ENCODE results near the gene RUFY4.

Gene RUFY4

DNA sequence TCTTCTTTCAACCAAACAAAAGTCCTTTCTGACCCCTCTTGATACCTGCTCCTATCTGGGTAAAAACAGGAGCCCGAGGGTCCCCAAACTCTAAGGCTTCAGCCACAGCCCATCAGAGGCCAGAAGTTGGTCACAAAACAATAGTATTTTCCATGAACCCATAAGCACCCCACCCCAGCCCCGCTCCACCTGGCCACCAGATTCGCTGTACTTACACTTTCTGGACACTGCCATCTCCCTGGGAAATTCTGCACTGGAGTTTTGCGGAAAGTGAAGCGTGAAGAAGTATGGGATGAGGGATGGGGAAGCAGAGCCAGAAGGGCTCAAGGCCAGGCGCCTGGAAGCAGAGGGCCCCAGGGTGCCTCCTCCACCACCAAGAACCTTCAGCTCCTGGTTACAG, 5.2 kb upstream of the RUFY4 start:
- WGBS (ENCODE audit: insufficient coverage, insufficient read length) = no CpG with 5 or more reads among the region's 6 CpGs
- Histone ChIP-seq H3K4me1 (ENCODE audit: control insufficient read depth, insufficient read depth, low read length) (peaks cover 4% of the 10 kb centered on the region; the same call in 1 of the 2 replicates), H3K27me3 (ENCODE audit: control insufficient read depth, insufficient read depth, low read length) (no peaks in the 10 kb centered on the region)

DNA sequence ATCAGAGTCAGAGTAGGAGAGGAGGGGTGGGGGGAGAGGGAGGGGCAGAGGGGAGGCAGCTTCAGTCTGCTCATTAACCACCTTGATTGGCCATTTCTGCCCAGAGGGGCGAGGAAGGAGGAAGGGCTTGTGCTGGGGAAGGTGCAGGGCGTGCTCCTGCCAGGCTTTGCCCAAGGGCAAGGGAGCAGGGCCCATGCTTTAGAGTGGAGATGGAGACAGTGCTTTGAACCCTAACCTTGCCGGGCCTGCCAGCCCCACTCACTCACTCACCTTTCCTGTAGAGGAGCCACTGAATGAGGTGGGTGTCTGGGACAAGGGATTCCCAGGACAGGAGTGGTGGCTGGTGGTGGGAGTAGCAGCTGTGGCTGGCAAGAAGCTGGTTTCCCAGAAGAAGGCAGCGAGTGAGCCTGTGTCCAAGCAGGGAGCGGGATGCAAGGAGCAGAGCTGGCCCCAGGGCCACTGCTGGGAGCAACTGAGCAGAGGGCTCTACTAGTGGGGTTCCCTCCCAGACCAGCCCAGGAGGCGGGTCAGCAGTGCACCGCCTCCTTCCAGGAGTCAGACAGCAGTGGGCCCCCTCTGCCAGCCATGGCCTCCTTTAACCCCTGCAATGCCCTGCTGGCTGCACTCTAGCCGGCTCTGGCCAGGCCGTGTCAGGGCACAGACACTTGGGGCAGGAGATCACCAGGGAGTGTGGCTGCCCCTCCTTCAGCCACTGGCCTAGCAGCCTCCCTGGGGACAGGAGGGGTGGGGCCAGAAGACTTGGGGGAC, 3.6 kb upstream of the RUFY4 start:
- no CpG with 5 or more reads among the region's 9 CpGs for WGBS (ENCODE audit: insufficient coverage, insufficient read length)
- Histone ChIP-seq H3K27me3 (ENCODE audit: control insufficient read depth, insufficient read depth, low read length) (no peaks in the 10 kb centered on the region), H3K36me3 (ENCODE audit: control insufficient read depth, insufficient read depth, low read length) (no peaks in the 10 kb centered on the region; the same call in 1 of the 2 replicates), H3K4me1 (ENCODE audit: control insufficient read depth, insufficient read depth, low read length) (peaks cover 4% of the 10 kb centered on the region; the same call in 1 of the 2 replicates), H3K9me3 (ENCODE audit: control insufficient read depth, insufficient read depth, low read length) (no peaks in the 10 kb centered on the region), H3K4me3 (ENCODE audit: low read length) (no peak overlapping the region), H3K27ac (ENCODE audit: low read length) (no peak overlapping the region)
- DNase-seq (ENCODE audit: low read depth, low spot score) = no peak

More for the DNA sequence above, 5.2 kb upstream of the RUFY4 start:
- H3K9me3 ChIP-seq (ENCODE audit: control insufficient read depth, insufficient read depth, low read length) = no peaks in the 10 kb centered on the region
- no peak overlapping the region for H3K4me3 ChIP-seq (ENCODE audit: low read length)
- no peak for DNase-seq (ENCODE audit: low read depth, low spot score)
- no peak overlapping the region for H3K27ac ChIP-seq (ENCODE audit: low read length)
- no peaks in the 10 kb centered on the region; the same call in 1 of the 2 replicates for H3K36me3 ChIP-seq (ENCODE audit: control insufficient read depth, insufficient read depth, low read length)

GRCh38 chr2:218066926-218067515, 2.0 kb upstream of the RUFY4 start:
- no peaks in the 10 kb centered on the region for H3K36me3 ChIP-seq (ENCODE audit: control insufficient read depth, insufficient read depth, low read length)
- peaks cover 2% of the 10 kb centered on the region; the same call in 1 of the 2 replicates for H3K4me1 ChIP-seq (ENCODE audit: control insufficient read depth, insufficient read depth, low read length)
- no CpG with 5 or more reads among the region's 12 CpGs for WGBS (ENCODE audit: insufficient coverage, insufficient read length)
- H3K4me3 ChIP-seq (ENCODE audit: low read length) = no peak overlapping the region
- H3K27me3 ChIP-seq (ENCODE audit: control insufficient read depth, insufficient read depth, low read length) = no peaks in the 10 kb centered on the region
- no peak for DNase-seq (ENCODE audit: low read depth, low spot score)
- H3K27ac ChIP-seq (ENCODE audit: low read length) = no peak overlapping the region
- no peaks in the 10 kb centered on the region for H3K9me3 ChIP-seq (ENCODE audit: control insufficient read depth, insufficient read depth, low read length)

DNA sequence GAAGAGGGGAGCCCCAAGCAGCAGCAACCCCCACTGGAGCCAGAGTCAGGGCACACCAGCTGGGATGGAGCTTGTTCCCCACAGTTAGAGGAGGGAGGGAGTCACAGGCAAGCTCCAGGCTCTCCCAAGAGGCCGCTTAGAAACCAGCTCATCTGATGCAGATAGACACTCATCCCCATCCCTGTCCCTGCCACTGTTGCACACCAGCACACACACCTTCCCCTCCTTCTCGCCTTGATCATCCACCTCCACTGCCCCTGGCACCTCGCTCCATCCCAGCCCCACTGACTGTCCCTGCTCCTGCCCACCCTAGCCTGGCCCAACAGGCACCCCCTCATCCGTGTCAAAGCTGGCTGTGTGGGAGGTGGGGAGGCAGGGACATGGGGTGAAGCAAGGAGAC, 1.5 kb upstream of the RUFY4 start:
- DNase-seq (ENCODE audit: low read depth, low spot score) = no peak
- no peak overlapping the region for H3K27ac ChIP-seq (ENCODE audit: low read length)
- no CpG with 5 or more reads among the region's 4 CpGs for WGBS (ENCODE audit: insufficient coverage, insufficient read length)
- no peaks in the 10 kb centered on the region for H3K9me3 ChIP-seq (ENCODE audit: control insufficient read depth, insufficient read depth, low read length)
- H3K27me3 ChIP-seq (ENCODE audit: control insufficient read depth, insufficient read depth, low read length) = no peaks in the 10 kb centered on the region
- H3K36me3 ChIP-seq (ENCODE audit: control insufficient read depth, insufficient read depth, low read length) = no peaks in the 10 kb centered on the region
- H3K4me1 ChIP-seq (ENCODE audit: control insufficient read depth, insufficient read depth, low read length) = peaks cover 2% of the 10 kb centered on the region; the same call in 1 of the 2 replicates
- no peak overlapping the region for H3K4me3 ChIP-seq (ENCODE audit: low read length)

GRCh38 chr2:218069606-218070300, 700 bp downstream of the RUFY4 start:
- Histone ChIP-seq H3K27ac (ENCODE audit: low read length) (no peak overlapping the region), H3K4me1 (ENCODE audit: control insufficient read depth, insufficient read depth, low read length) (peaks cover 2% of the 10 kb centered on the region; the same call in 1 of the 2 replicates), H3K36me3 (ENCODE audit: control insufficient read depth, insufficient read depth, low read length) (no peaks in the 10 kb centered on the region), H3K4me3 (ENCODE audit: low read length) (no peak overlapping the region), H3K9me3 (ENCODE audit: control insufficient read depth, insufficient read depth, low read length) (no peaks in the 10 kb centered on the region), H3K27me3 (ENCODE audit: control insufficient read depth, insufficient read depth, low read length) (no peaks in the 10 kb centered on the region)
- WGBS (ENCODE audit: insufficient coverage, insufficient read length) = no CpG with 5 or more reads among the region's 9 CpGs
- no peak for DNase-seq (ENCODE audit: low read depth, low spot score)

DNA sequence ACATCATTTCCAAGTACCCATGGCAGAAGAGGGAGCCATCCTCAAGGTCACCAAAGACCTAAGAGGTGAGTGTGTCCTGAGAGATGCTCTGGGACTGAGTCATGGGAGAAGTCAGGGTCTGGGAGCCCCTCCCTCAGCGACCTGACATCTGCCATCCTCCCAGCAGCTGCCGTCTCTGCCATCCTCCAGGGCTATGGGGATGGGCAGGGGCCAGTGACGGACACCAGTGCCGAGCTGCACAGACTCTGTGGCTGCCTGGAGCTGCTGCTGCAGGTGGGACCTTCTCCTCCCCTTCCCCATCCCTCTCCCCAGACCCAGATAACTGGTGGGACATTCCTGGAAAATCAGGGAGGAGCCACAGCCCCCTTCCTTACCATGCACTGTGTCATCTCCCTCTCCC, 1.5 kb downstream of the RUFY4 start:
- Histone ChIP-seq H3K9me3 (ENCODE audit: control insufficient read depth, insufficient read depth, low read length) (no peaks in the 10 kb centered on the region), H3K4me3 (ENCODE audit: low read length) (no peak overlapping the region), H3K27ac (ENCODE audit: low read length) (no peak overlapping the region), H3K36me3 (ENCODE audit: control insufficient read depth, insufficient read depth, low read length) (no peaks in the 10 kb centered on the region), H3K4me1 (ENCODE audit: control insufficient read depth, insufficient read depth, low read length) (peaks cover 2% of the 10 kb centered on the region; the same call in 1 of the 2 replicates), H3K27me3 (ENCODE audit: control insufficient read depth, insufficient read depth, low read length) (no peaks in the 10 kb centered on the region)
- no peak for DNase-seq (ENCODE audit: low read depth, low spot score)
- no CpG with 5 or more reads among the region's 4 CpGs for WGBS (ENCODE audit: insufficient coverage, insufficient read length)

GRCh38 chr2:218071218-218071937, 2.3 kb downstream of the RUFY4 start:
- WGBS (ENCODE audit: insufficient coverage, insufficient read length) = no CpG with 5 or more reads among the region's 13 CpGs

GRCh38 chr2:218072002-218072401, 2.9 kb downstream of the RUFY4 start:
- Histone ChIP-seq H3K27me3 (ENCODE audit: control insufficient read depth, insufficient read depth, low read length) (no peaks in the 10 kb centered on the region), H3K4me1 (ENCODE audit: control insufficient read depth, insufficient read depth, low read length) (peaks cover 4% of the 10 kb centered on the region; the same call in 1 of the 2 replicates), H3K4me3 (ENCODE audit: low read length) (no peak overlapping the region), H3K9me3 (ENCODE audit: control insufficient read depth, insufficient read depth, low read length) (no peaks in the 10 kb centered on the region), H3K27ac (ENCODE audit: low read length) (no peak overlapping the region), H3K36me3 (ENCODE audit: control insufficient read depth, insufficient read depth, low read length) (no peaks in the 10 kb centered on the region)
- no CpG with 5 or more reads among the region's 3 CpGs for WGBS (ENCODE audit: insufficient coverage, insufficient read length)
- DNase-seq (ENCODE audit: low read depth, low spot score) = no peak

More at GRCh38 chr2:218071218-218071937, 2.3 kb downstream of the RUFY4 start:
- no peak overlapping the region for H3K4me3 ChIP-seq (ENCODE audit: low read length)
- no peak for DNase-seq (ENCODE audit: low read depth, low spot score)
- H3K36me3 ChIP-seq (ENCODE audit: control insufficient read depth, insufficient read depth, low read length) = no peaks in the 10 kb centered on the region
- H3K27ac ChIP-seq (ENCODE audit: low read length) = no peak overlapping the region
- H3K4me1 ChIP-seq (ENCODE audit: control insufficient read depth, insufficient read depth, low read length) = peaks cover 4% of the 10 kb centered on the region; the same call in 1 of the 2 replicates
- no peaks in the 10 kb centered on the region for H3K9me3 ChIP-seq (ENCODE audit: control insufficient read depth, insufficient read depth, low read length)
- H3K27me3 ChIP-seq (ENCODE audit: control insufficient read depth, insufficient read depth, low read length) = no peaks in the 10 kb centered on the region

DNA sequence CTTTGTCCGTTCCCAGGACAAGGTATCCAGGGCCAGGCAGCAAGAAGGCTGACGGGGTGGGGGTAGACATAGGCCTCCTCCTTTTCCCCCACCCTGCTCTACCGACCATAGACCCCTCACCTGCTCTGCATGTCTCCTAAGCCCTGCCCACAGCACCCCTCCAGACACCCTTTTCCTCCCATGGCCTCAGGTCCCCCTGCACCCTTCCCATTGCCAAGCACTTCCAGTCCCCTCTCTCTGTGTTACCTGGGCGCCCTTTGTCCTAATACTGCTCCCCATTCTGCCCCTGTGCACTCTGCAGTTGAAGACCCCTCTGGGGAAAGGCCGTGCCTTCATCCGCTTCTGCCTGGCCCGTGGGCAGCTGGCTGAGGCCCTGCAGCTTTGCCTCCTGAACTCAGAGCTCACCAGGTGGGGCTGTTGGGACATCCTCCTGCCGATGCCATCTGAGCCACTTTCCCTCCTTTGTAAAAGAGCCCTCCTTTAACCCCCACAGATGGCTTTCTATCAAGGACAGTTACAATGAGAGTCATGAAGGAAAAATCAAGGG, 3.5 kb downstream of the RUFY4 start:
- DNase-seq (ENCODE audit: low read depth, low spot score) = no peak
- Histone ChIP-seq H3K4me3 (ENCODE audit: low read length) (no peak overlapping the region), H3K9me3 (ENCODE audit: control insufficient read depth, insufficient read depth, low read length) (no peaks in the 10 kb centered on the region), H3K27ac (ENCODE audit: low read length) (no peak overlapping the region), H3K27me3 (ENCODE audit: control insufficient read depth, insufficient read depth, low read length) (no peaks in the 10 kb centered on the region), H3K4me1 (ENCODE audit: control insufficient read depth, insufficient read depth, low read length) (peaks cover 4% of the 10 kb centered on the region; the same call in 1 of the 2 replicates), H3K36me3 (ENCODE audit: control insufficient read depth, insufficient read depth, low read length) (no peaks in the 10 kb centered on the region)
- WGBS (ENCODE audit: insufficient coverage, insufficient read length) = no CpG with 5 or more reads among the region's 8 CpGs

- Histone ChIP-seq H3K9me3 (ENCODE audit: control insufficient read depth, insufficient read depth, low read length) (no peaks in the 10 kb centered on the region), H3K27ac (ENCODE audit: low read length) (no peak overlapping the region), H3K27me3 (ENCODE audit: control insufficient read depth, insufficient read depth, low read length) (no peaks in the 10 kb centered on the region), H3K36me3 (ENCODE audit: control insufficient read depth, insufficient read depth, low read length) (no peaks in the 10 kb centered on the region), H3K4me3 (ENCODE audit: low read length) (no peak overlapping the region), H3K4me1 (ENCODE audit: control insufficient read depth, insufficient read depth, low read length) (peaks cover 4% of the 10 kb centered on the region; the same call in 1 of the 2 replicates)
- DNase-seq (ENCODE audit: low read depth, low spot score) = no peak
- no CpG with 5 or more reads among the region's 4 CpGs for WGBS (ENCODE audit: insufficient coverage, insufficient read length)
Measured at GRCh38 chr2:218073185-218073584, 4.1 kb downstream of the RUFY4 start.
